Spleen (tissue), 7 donors: ENCODE measurements around the gene IFNG-AS1.

Experiments
- POLR2A ChIP-seq, 3 donors: fragments of 450-650 bp; IDR thresholded peaks; one replicate each; pipeline ENCODE4 v1.5.1; 2017; ENCODE audit warnings: antibody characterized with exemption in 3 of 3, mild to moderate bottlenecking in 1 of 3
- POLR2AphosphoS5 ChIP-seq, 3 donors: sonication (generic); formaldehyde crosslinking; IDR thresholded peaks; one replicate each; pipeline ENCODE4 v1.5.1; 2017; ENCODE audit warnings: antibody characterized with exemption in 3 of 3
- TF ChIP-seq, protein P1 (sequence below), 11 experiments: fragments of 200-600 bp in 7 of 11; fragments of 450-650 bp in 4 of 11; sonication (generic) in 4 of 11; IDR thresholded peaks in 8 of 11; conservative IDR thresholded peaks in 3 of 11; 1 replicate in 7 of 11; 2 replicates in 4 of 11; pipeline versions ENCODE4 v1.4.0 to v1.8.0; 2016 to 2021; ENCODE audit warnings: antibody characterized with exemption in 11 of 11, inconsistent platforms in 4 of 11, mild to moderate bottlenecking in 1 of 11
- donor health status: DM: no; HTN: no; CAD: no; lungs with moderate emphysema.
- donor health status: DM: no; HTN: no; CAD: no.
- donor health status: DM: no; HTN: no; CAD: no.

- TF ChIP-seq, protein P1, sequence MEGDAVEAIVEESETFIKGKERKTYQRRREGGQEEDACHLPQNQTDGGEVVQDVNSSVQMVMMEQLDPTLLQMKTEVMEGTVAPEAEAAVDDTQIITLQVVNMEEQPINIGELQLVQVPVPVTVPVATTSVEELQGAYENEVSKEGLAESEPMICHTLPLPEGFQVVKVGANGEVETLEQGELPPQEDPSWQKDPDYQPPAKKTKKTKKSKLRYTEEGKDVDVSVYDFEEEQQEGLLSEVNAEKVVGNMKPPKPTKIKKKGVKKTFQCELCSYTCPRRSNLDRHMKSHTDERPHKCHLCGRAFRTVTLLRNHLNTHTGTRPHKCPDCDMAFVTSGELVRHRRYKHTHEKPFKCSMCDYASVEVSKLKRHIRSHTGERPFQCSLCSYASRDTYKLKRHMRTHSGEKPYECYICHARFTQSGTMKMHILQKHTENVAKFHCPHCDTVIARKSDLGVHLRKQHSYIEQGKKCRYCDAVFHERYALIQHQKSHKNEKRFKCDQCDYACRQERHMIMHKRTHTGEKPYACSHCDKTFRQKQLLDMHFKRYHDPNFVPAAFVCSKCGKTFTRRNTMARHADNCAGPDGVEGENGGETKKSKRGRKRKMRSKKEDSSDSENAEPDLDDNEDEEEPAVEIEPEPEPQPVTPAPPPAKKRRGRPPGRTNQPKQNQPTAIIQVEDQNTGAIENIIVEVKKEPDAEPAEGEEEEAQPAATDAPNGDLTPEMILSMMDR (IDR thresholded peaks at IDR 0.05 in 8 of 11, conservative IDR thresholded peaks at IDR 0.05 in 3 of 11) = no peak
- TF ChIP-seq POLR2A (IDR thresholded peaks at IDR 0.05) = no peak
- TF ChIP-seq POLR2AphosphoS5 (IDR thresholded peaks at IDR 0.05) = no peak
Observed at GRCh38 chr12:67981287-67982162, 7.7 kb upstream of the IFNG-AS1 start.
